ENCODE data around the gene FUOM.
"Not testable (repeated sequence)": the region's sequence is repeated elsewhere in the genome, so short reads cannot be mapped to it uniquely, and the experiment has no call there.

Gene FUOM

GRCh38 chr10:133388236-133388972 is 30.6 kb upstream of the FUOM start:
- no peak for DNase-seq

GRCh38 chr10:133386951-133387350 is 29.1 kb upstream of the FUOM start:
- DNase-seq: not testable (repeated sequence)

GRCh38 chr10:133385214-133385613 is 27.4 kb upstream of the FUOM start:
- no peak for DNase-seq

GRCh38 chr10:133384071-133384470 is 26.3 kb upstream of the FUOM start:
- DNase-seq: no peak

- DNase-seq: no peak
Observed at GRCh38 chr10:133383551-133383950, 25.7 kb upstream of the FUOM start.

GRCh38 chr10:133381036-133381435 is 23.2 kb upstream of the FUOM start:
- no peak for DNase-seq

- no peak for DNase-seq
Observed at GRCh38 chr10:133379801-133380666, 22.2 kb upstream of the FUOM start.

GRCh38 chr10:133379152-133379800 is 21.5 kb upstream of the FUOM start, which contains the start of gene PAOX:
TSS of gene PAOX (plus strand) at chr10:133379262. CDS start at chr10:133379317, 55 bp downstream.
- DNase-seq: peak; percentile 33 to 73

- DNase-seq: peak; percentile 88 to 97
Observed at GRCh38 chr10:133378251-133379096, 20.7 kb upstream of the FUOM start.

GRCh38 chr10:133377818-133378250 is 20.0 kb upstream of the FUOM start:
- DNase-seq: no peak

GRCh38 chr10:133377025-133377817 is 19.4 kb upstream of the FUOM start:
- no peak for DNase-seq

GRCh38 chr10:133376183-133376582 is 18.4 kb upstream of the FUOM start:
- DNase-seq: not testable (repeated sequence)

GRCh38 chr10:133375357-133376115 is 17.7 kb upstream of the FUOM start:
- no peak for DNase-seq

- DNase-seq: peak; percentile 96 to 97
Observed at GRCh38 chr10:133373174-133374090, 15.6 kb upstream of the FUOM start, which contains the start of gene ECHS1. TSS of gene ECHS1 (minus strand) at chr10:133373354. CDS start at chr10:133373333, 21 bp downstream.

- DNase-seq: no peak
Observed at GRCh38 chr10:133372507-133372906, 14.7 kb upstream of the FUOM start.

GRCh38 chr10:133370030-133370786 is 12.4 kb upstream of the FUOM start:
- DNase-seq: no peak

- no peak for DNase-seq
Observed at GRCh38 chr10:133368153-133368552, 10.3 kb upstream of the FUOM start.

- not testable (repeated sequence) for DNase-seq
Observed at GRCh38 chr10:133367461-133367860, 9.6 kb upstream of the FUOM start.
